Lower leg skin (tissue), 3 donors: ENCODE measurements around the gene C19orf67.

Experiments used
- CTCF ChIP-seq, 3 donors: fragments of 450-650 bp; IDR thresholded peaks; one replicate each; pipeline ENCODE4 v1.5.1; 2016; ENCODE audit warnings: antibody characterized with exemption in 3 of 3, mild to moderate bottlenecking in 3 of 3, moderate library complexity in 2 of 3
- POLR2A ChIP-seq, 2 donors: fragments of 450-650 bp; IDR thresholded peaks; one replicate each; pipeline ENCODE4 v1.6.1; 2016 to 2017; ENCODE audit warnings: antibody characterized with exemption in 2 of 2, mild to moderate bottlenecking in 1 of 2, moderate library complexity in 1 of 2

- TF ChIP-seq POLR2A (IDR thresholded peaks at IDR 0.05) (no peak), CTCF (IDR thresholded peaks at IDR 0.05) (no peak)
These were observed 5.0 kb upstream of the C19orf67 start, which contains the start of gene SAMD1 for GRCh38 chr19:14090509-14091080.
